Esophagus squamous epithelium (tissue), 5 donors: Measurements from ENCODE around the gene GRID2. TPM values are rescaled to one million over a fixed set of nuclear protein-coding genes. Genes with fewer than 3 reads are reported as not detected.

Experiments
- DNase-seq: peaks from one replicate; lab custom pipeline; 2025; lab: John Stamatoyannopoulos, UW
- H3K27ac ChIP-seq, 4 donors: fragments of 200-600 bp; sonication (generic); one replicate each; pipeline ENCODE4 v1.5.1; 2016 to 2019; ENCODE audit warnings: mild to moderate bottlenecking in 1 of 4
- H3K27me3 ChIP-seq, 4 donors: fragments of 200-600 bp; sonication (generic); 1 replicate in 3 of 4; 2 replicates in 1 of 4; pipeline versions ENCODE4 v1.5.1 to v1.6.0; 2017 to 2021; ENCODE audit warnings: antibody characterized with exemption in 1 of 4
- H3K36me3 ChIP-seq, 3 donors: fragments of 200-600 bp; sonication (generic); one replicate each; pipeline ENCODE4 v1.5.1; 2016 to 2019
- H3K4me1 ChIP-seq, 3 donors: fragments of 200-600 bp; sonication (generic); one replicate each; pipeline ENCODE4 v1.5.1; 2017 to 2019
- H3K4me3 ChIP-seq, 4 donors: fragments of 200-600 bp; sonication (generic); 1 replicate in 3 of 4; 2 replicates in 1 of 4; pipeline ENCODE4 v1.5.1; 2016 to 2019; ENCODE audit warnings: mild to moderate bottlenecking in 2 of 4, moderate library complexity in 1 of 4
- H3K9me3 ChIP-seq, 3 donors: fragments of 200-600 bp; sonication (generic); one replicate each; pipeline ENCODE4 v1.5.1; 2016 to 2019
- POLR2A ChIP-seq, 4 donors: fragments of 450-650 bp; IDR thresholded peaks; one replicate each; pipeline ENCODE4 v1.6.1; 2017; ENCODE audit warnings: antibody characterized with exemption in 4 of 4, mild to moderate bottlenecking in 4 of 4, moderate library complexity in 3 of 4
- WGBS, 2 donors: methylation state at CpG; one replicate each; pipeline ENCODE4 v1.1.5; 2018; 5-methylcytosine and 5-hydroxymethylcytosine counted together
- intact Hi-C: fragments of 100-400 bp; cut with DNase I; formaldehyde crosslinking; loops from one replicate; pipeline ENCODE4 v1.15.0; 2022
- total RNA-seq, 4 donors: library from RNA; depleted of rRNA; stranded (reverse); fragments of >200 nt; gene quantifications; one replicate each; pipeline ENCODE4 v1.1.0, GENCODE V29; 2016
- TF ChIP-seq, protein P1 (sequence below), 6 experiments: fragments of 450-650 bp in 4 of 6; fragments of 200-600 bp in 2 of 6; sonication (generic) in 2 of 6; IDR thresholded peaks; one replicate each; pipeline ENCODE4 v1.5.1; 2016 to 2019; ENCODE audit warnings: antibody characterized with exemption in 6 of 6, mild to moderate bottlenecking in 4 of 6, moderate library complexity in 4 of 6
- donor health status: DM: yes; HTN: yes; CAD: no.

Gene GRID2
- total RNA-seq, 4 donors from 2014 or later = not detected

- intact Hi-C loops = no loop called here
- no peaks in the 10 kb centered on the region for H3K36me3 ChIP-seq
Measured at GRCh38 chr4:93018243-93018642, 714.5 kb downstream of the GRID2 start.

GRCh38 chr4:93018806-93019205 is 715.0 kb downstream of the GRID2 start:
- Histone ChIP-seq H3K9me3 (no peaks in the 10 kb centered on the region), H3K4me3 (no peak overlapping the region), H3K27me3 (no peaks in the 10 kb centered on the region), H3K36me3 (no peaks in the 10 kb centered on the region), H3K27ac (no peak overlapping the region), H3K4me1 (no peaks in the 10 kb centered on the region)
- intact Hi-C loops = no loop called here
- no peak for DNase-seq
- no peak for TF ChIP-seq POLR2A (IDR thresholded peaks at IDR 0.05)
- TF ChIP-seq, protein P1, sequence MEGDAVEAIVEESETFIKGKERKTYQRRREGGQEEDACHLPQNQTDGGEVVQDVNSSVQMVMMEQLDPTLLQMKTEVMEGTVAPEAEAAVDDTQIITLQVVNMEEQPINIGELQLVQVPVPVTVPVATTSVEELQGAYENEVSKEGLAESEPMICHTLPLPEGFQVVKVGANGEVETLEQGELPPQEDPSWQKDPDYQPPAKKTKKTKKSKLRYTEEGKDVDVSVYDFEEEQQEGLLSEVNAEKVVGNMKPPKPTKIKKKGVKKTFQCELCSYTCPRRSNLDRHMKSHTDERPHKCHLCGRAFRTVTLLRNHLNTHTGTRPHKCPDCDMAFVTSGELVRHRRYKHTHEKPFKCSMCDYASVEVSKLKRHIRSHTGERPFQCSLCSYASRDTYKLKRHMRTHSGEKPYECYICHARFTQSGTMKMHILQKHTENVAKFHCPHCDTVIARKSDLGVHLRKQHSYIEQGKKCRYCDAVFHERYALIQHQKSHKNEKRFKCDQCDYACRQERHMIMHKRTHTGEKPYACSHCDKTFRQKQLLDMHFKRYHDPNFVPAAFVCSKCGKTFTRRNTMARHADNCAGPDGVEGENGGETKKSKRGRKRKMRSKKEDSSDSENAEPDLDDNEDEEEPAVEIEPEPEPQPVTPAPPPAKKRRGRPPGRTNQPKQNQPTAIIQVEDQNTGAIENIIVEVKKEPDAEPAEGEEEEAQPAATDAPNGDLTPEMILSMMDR (IDR thresholded peaks at IDR 0.05) = no peak

More at GRCh38 chr4:93018243-93018642, 714.5 kb downstream of the GRID2 start:
- no peak overlapping the region for H3K4me3 ChIP-seq
- no peaks in the 10 kb centered on the region for H3K9me3 ChIP-seq
- TF ChIP-seq, protein P1 (IDR thresholded peaks at IDR 0.05) = no peak
- TF ChIP-seq POLR2A (IDR thresholded peaks at IDR 0.05) = no peak
- H3K27ac ChIP-seq = no peak overlapping the region
- no peak for DNase-seq
- WGBS, 2 donors = 31 to 35% methylated on average over 2 of the region's 2 CpGs
- H3K27me3 ChIP-seq = no peaks in the 10 kb centered on the region
- no peaks in the 10 kb centered on the region for H3K4me1 ChIP-seq

DNA sequence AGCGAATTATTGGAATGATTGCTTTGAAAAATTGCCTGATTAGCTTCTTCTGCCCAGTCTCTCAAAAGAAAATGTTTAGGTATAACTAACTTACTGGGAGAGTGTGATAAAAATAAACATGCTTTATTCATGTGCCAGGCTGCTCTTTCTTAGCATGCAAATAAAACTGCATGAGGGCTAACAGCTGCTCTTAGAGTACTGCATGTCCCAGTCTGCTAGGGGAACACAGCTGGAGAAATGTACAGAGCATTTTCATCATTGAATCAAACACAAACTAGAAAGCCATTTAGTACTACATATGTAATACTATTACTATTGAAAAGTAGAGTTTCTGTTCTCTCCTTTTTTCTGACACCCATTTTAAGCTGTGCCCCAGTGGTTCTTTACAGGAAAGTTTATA is 726.0 kb downstream of the GRID2 start:
- Histone ChIP-seq H3K27ac (no peak overlapping the region), H3K4me1 (no peaks in the 10 kb centered on the region), H3K9me3 (no peaks in the 10 kb centered on the region), H3K36me3 (no peaks in the 10 kb centered on the region), H3K4me3 (no peak overlapping the region), H3K27me3 (no peaks in the 10 kb centered on the region)
- DNase-seq = no peak
- TF ChIP-seq, protein P1 (IDR thresholded peaks at IDR 0.05) = no peak
- no peak for TF ChIP-seq POLR2A (IDR thresholded peaks at IDR 0.05)
- WGBS, 2 donors = 58 to 80% methylated on average over 1 of the region's 1 CpG
- intact Hi-C loops = no loop called here

- WGBS, 2 donors = 78 to 90% methylated on average over 3 of the region's 3 CpGs
- no peaks in the 10 kb centered on the region for H3K36me3 ChIP-seq
- no peaks in the 10 kb centered on the region for H3K4me1 ChIP-seq
- no peaks in the 10 kb centered on the region for H3K9me3 ChIP-seq
- intact Hi-C loops = no loop called here
- no peak overlapping the region for H3K27ac ChIP-seq
- no peak for TF ChIP-seq POLR2A (IDR thresholded peaks at IDR 0.05)
- no peaks in the 10 kb centered on the region for H3K27me3 ChIP-seq
- no peak for DNase-seq
- no peak overlapping the region for H3K4me3 ChIP-seq
Measured at GRCh38 chr4:93030670-93031069, 726.9 kb downstream of the GRID2 start.

- no peak overlapping the region for H3K4me3 ChIP-seq
- H3K27me3 ChIP-seq = no peaks in the 10 kb centered on the region
- no peaks in the 10 kb centered on the region for H3K36me3 ChIP-seq
- H3K27ac ChIP-seq = no peak overlapping the region
- intact Hi-C loops = no loop called here
- no peaks in the 10 kb centered on the region for H3K9me3 ChIP-seq
- no peaks in the 10 kb centered on the region for H3K4me1 ChIP-seq
- no peak for TF ChIP-seq POLR2A (IDR thresholded peaks at IDR 0.05)
- 36 to 73% methylated on average over 2 of the region's 2 CpGs for WGBS, 2 donors
- no peak for DNase-seq
Measured at GRCh38 chr4:93031431-93032098, 727.8 kb downstream of the GRID2 start.

GRCh38 chr4:93042746-93043145 is 739.0 kb downstream of the GRID2 start:
- Histone ChIP-seq H3K4me1 (no peaks in the 10 kb centered on the region), H3K4me3 (no peak overlapping the region), H3K27ac (no peak overlapping the region), H3K27me3 (no peaks in the 10 kb centered on the region), H3K9me3 (no peaks in the 10 kb centered on the region), H3K36me3 (no peaks in the 10 kb centered on the region)
- no peak for TF ChIP-seq POLR2A (IDR thresholded peaks at IDR 0.05)
- intact Hi-C loops = no loop called here
- DNase-seq = no peak

DNA sequence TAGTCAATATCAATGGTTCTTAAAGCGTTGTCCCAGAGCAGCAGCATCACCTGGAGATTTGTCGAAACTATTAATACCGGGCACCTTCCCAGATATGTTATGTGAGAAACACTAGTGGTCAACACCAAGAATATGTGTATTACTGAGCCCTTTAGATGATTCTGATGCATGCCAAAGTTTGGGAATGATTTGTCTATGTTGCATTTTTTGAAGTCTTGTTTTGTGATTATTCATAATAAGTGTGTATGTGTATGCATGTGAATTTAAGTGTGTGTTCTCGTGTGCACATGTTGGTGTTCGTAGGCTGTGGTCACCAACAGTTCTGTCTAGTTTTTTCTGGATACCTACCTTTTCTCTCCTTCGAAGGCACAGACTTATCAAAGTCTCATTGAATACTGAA is 749.4 kb downstream of the GRID2 start:
- H3K27ac ChIP-seq = no peak overlapping the region
- 84 to 86% methylated on average over 6 of the region's 6 CpGs for WGBS, 2 donors
- H3K9me3 ChIP-seq = no peaks in the 10 kb centered on the region
- no peaks in the 10 kb centered on the region for H3K27me3 ChIP-seq
- DNase-seq = no peak
- H3K4me3 ChIP-seq = no peak overlapping the region
- no peaks in the 10 kb centered on the region for H3K4me1 ChIP-seq
- intact Hi-C loops = no loop called here
- TF ChIP-seq POLR2A (IDR thresholded peaks at IDR 0.05) = no peak
- TF ChIP-seq, protein P1 (IDR thresholded peaks at IDR 0.05) = no peak
- no peaks in the 10 kb centered on the region for H3K36me3 ChIP-seq
